Activated CD8-positive, alpha-beta T cell treated with anti-CD3 and anti-CD28 coated beads for 36 hours (primary cell): Measurements from ENCODE around the gene PRDM16. TPM values are rescaled to one million over a fixed set of nuclear protein-coding genes. Genes with fewer than 3 reads are reported as not detected.

Source experiments
- ATAC-seq: fragments of 200-7000 bp; cut with Tn5 transposase; one replicate; pipeline ENCODE4 v1.10.0; 2021; ENCODE audit warnings: mild to moderate bottlenecking, moderate library complexity
- CTCF ChIA-PET: fragments of 350-600 bp; sonication (Branson Sonifier 250); formaldehyde crosslinking; loops from one replicate; lab custom pipeline; 2021; ENCODE audit warnings: antibody characterized with exemption; lab: Charles Lee
- POLR2A ChIA-PET: fragments of 350-600 bp; sonication (Branson Sonifier 250); formaldehyde crosslinking; loops from one replicate; lab custom pipeline; 2021; ENCODE audit warnings: antibody characterized with exemption; lab: Charles Lee
- DNase-seq: peaks from one replicate; pipeline ENCODE4 v3.0.0-alpha.2; 2020
- H3K27ac Mint-ChIP-seq: one replicate; pipeline ENCODE4 v1.8.0; 2021; ENCODE audit warnings: mild to moderate bottlenecking, mixed read lengths
- H3K27me3 Mint-ChIP-seq: one replicate; pipeline ENCODE4 v1.8.0; 2021; ENCODE audit warnings: mixed read lengths
- H3K36me3 Mint-ChIP-seq: one replicate; pipeline ENCODE4 v1.8.0; 2021; ENCODE audit warnings: low read depth, mixed read lengths
- H3K4me1 Mint-ChIP-seq: one replicate; pipeline ENCODE4 v1.8.0; 2021; ENCODE audit warnings: low read depth, mixed read lengths
- H3K4me3 Mint-ChIP-seq: one replicate; pipeline ENCODE4 v1.8.0; 2021; ENCODE audit warnings: mild to moderate bottlenecking, moderate library complexity, mixed read lengths
- H3K9me3 Mint-ChIP-seq: one replicate; pipeline ENCODE4 v1.8.0; 2021; ENCODE audit warnings: mixed read lengths
- intact Hi-C: fragments of 100-400 bp; cut with micrococcal nuclease; formaldehyde crosslinking; loops from one replicate; pipeline ENCODE4 v1.10.0; 2022
- total RNA-seq, 2 experiments: library from RNA; stranded (reverse); gene quantifications; one replicate each; pipeline ENCODE4 v1.2.3, GENCODE V29; 2021
- TF ChIP-seq, protein P1 (sequence below): fragments of 200-600 bp; IDR thresholded peaks from one replicate; pipeline ENCODE4 v1.8.0; 2022; ENCODE audit warnings: antibody characterized with exemption, mild to moderate bottlenecking

Gene PRDM16
- total RNA-seq, 2 experiments from 2014 or later, result 0.29 to 0.49 TPM

DNA sequence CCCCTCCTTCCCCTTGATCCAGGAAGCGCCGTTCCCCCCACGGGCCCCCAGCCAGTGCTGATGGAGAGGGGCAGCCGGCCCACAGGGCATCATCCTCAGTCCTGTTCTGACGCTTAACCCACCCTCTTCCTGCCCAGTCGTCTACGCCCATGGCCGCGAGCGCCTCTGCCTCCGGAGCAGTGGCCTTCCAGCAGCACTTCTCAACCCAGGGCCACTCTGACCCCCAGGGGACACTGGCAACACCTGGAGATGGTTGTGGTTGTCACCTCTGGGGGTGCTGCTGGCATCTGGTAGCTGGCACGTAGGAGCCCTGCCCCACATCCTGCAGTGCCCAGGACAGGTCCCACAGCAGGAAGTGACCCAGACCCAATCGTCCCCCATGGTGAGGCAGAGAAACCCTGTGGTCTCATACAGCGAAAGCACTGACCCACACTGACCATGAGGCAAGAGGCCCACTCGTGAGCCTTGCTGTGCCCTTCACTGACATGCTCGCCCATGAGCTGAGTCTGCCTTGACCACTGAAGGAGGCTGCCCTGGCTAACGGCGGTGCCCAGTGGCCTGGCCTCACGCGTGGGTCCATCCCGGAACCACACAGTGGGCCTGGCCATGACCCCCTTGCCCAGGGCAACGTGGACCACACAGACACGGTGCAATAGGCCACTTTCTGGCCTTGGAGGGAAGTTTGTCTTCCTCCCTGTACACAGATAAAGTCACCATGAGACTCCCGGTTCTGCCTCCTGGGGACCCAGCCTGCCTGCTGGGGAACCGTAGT lies 288.7 kb downstream of the PRDM16 start:
- ATAC-seq (no peak), DNase-seq (no peak)
- Mint-ChIP-seq H3K4me3 (no peak overlapping the region), H3K27me3 (peaks cover 2% of the 10 kb centered on the region), H3K4me1 (no peaks in the 10 kb centered on the region), H3K27ac (no peak overlapping the region), H3K9me3 (no peaks in the 10 kb centered on the region), H3K36me3 (no peaks in the 10 kb centered on the region)
- ChIA-PET CTCF (no interaction called here), POLR2A (no interaction called here)
- intact Hi-C loops, result no loop called here
- TF ChIP-seq, protein P1, sequence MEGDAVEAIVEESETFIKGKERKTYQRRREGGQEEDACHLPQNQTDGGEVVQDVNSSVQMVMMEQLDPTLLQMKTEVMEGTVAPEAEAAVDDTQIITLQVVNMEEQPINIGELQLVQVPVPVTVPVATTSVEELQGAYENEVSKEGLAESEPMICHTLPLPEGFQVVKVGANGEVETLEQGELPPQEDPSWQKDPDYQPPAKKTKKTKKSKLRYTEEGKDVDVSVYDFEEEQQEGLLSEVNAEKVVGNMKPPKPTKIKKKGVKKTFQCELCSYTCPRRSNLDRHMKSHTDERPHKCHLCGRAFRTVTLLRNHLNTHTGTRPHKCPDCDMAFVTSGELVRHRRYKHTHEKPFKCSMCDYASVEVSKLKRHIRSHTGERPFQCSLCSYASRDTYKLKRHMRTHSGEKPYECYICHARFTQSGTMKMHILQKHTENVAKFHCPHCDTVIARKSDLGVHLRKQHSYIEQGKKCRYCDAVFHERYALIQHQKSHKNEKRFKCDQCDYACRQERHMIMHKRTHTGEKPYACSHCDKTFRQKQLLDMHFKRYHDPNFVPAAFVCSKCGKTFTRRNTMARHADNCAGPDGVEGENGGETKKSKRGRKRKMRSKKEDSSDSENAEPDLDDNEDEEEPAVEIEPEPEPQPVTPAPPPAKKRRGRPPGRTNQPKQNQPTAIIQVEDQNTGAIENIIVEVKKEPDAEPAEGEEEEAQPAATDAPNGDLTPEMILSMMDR, result no peak

DNA sequence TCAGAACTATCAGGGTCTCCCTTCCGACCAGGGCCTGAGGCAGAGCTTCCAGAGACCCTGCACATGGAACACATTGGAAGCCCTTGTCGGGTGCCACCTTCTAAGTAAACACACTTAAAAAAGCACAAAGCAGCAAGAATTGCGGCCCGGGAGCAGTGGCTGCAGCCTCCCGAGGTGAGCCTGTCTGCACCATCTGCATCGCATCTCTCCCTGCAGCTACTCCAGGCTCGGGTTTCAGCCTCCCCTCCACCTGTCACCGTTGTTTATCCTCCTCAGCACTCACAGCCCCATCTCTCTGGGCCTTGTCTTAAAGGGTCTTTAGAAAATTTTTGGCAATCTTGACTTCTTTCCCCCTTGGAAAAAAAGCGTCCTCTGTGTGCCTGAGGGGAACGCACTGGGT lies 290.3 kb downstream of the PRDM16 start:
- H3K4me3 Mint-ChIP-seq, result no peak overlapping the region
- H3K9me3 Mint-ChIP-seq, result no peaks in the 10 kb centered on the region
- H3K27me3 Mint-ChIP-seq, result peaks cover 2% of the 10 kb centered on the region
- H3K4me1 Mint-ChIP-seq, result no peaks in the 10 kb centered on the region
- CTCF ChIA-PET, result no interaction called here
- no peak for DNase-seq
- intact Hi-C loops, result no loop called here
- POLR2A ChIA-PET, result no interaction called here
- no peaks in the 10 kb centered on the region for H3K36me3 Mint-ChIP-seq
- TF ChIP-seq, protein P1, result no peak
- no peak overlapping the region for H3K27ac Mint-ChIP-seq
- ATAC-seq, result no peak

DNA sequence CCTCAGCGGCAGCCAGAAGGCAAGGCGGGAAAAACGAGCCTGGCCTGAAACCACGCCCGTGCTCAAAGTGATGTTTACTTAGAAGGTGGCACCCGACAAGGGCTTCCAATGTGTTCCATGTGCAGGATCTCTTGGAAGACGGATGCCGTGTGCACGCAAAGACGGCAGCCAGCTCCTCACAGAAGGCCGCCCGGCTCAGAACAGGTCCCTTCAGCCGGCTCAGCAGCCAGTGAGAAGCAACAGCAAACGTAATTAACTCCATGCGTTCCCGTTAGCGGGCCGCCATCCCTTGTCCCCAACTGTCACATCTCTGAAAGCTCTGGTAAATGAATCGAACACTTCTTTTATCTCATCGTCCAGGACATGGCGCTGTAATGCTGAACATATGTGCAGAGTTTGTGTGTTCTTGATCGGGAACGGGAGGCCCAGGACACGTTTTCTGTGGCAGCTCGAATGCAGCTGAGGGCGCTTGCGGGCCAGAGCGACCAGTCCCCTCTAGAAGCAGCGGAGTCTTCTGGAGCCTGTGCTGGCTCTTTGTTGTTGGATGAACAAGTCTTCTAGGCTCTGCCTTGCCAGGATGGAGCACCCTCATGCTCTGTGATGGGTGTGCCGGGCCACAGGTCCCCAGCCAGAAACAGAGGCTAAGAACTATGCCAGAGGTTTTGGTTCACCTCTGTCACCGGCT lies 290.9 kb downstream of the PRDM16 start:
- H3K27ac Mint-ChIP-seq, result no peak overlapping the region
- no peaks in the 10 kb centered on the region for H3K9me3 Mint-ChIP-seq
- POLR2A ChIA-PET, result no interaction called here
- no peak overlapping the region for H3K4me3 Mint-ChIP-seq
- TF ChIP-seq, protein P1, result no peak
- intact Hi-C loops, result no loop called here
- no peaks in the 10 kb centered on the region for H3K4me1 Mint-ChIP-seq
- DNase-seq, result no peak
- CTCF ChIA-PET, result no interaction called here
- H3K27me3 Mint-ChIP-seq, result peaks cover 2% of the 10 kb centered on the region
- no peak for ATAC-seq
- H3K36me3 Mint-ChIP-seq, result no peaks in the 10 kb centered on the region

DNA sequence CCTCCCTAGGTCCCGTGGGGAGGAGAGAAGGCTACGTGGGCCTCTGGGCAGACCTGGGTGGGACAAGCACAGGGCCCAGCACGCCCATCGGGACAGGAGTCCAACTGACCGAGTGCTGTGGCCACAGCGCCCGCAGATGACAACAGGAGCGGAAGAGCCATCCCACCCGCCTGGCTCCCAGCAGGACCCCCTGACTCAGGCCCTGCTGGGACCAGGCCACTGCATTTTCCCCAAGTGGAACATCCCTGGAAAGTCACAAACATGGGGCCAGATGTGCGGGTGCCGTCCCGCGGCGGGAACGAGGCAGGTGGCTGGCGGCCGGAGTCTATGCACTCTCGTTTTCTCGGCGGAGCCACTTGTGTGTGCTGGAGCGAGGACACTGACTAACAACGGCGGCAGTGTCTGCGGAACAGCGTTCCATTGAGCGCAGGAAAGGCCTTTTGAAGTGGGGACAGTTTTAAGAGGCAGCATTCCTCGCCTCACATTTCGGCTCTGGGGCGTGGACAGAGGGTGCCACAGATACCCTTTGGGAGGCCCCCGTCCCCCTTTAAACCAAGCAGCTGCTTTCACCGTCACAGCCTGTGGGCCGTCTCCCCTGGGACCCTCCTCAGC lies 291.7 kb downstream of the PRDM16 start:
- Mint-ChIP-seq H3K27me3 (peaks cover 2% of the 10 kb centered on the region), H3K4me3 (no peak overlapping the region), H3K9me3 (no peaks in the 10 kb centered on the region), H3K4me1 (no peaks in the 10 kb centered on the region), H3K36me3 (no peaks in the 10 kb centered on the region), H3K27ac (no peak overlapping the region)
- TF ChIP-seq, protein P1, result no peak
- intact Hi-C loops, result no loop called here
- DNase-seq (no peak), ATAC-seq (no peak)
- CTCF ChIA-PET, result no interaction called here
- POLR2A ChIA-PET, result no interaction called here

DNA sequence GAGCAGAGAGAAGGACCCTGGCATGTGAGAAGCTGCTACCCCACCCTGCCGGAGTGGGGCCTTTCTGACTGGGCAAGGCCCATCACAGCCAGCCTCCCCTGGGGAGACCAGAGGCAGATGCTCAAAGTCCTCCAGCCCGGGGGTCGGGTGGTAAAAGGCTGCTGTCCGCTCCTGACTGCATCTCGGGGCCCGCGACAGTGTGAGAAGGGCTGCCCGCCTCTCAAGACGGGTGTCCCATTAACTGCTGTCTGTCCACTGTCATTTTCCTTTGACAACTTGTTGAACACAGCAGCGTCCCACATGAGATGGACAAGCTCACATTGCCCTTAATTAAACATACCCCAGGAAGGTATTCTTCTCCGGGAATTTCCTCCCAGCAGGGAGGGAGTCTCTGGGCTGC lies 294.0 kb downstream of the PRDM16 start:
- Mint-ChIP-seq H3K27me3 (peaks cover 2% of the 10 kb centered on the region), H3K27ac (no peak overlapping the region), H3K9me3 (no peaks in the 10 kb centered on the region), H3K4me3 (no peak overlapping the region), H3K36me3 (no peaks in the 10 kb centered on the region), H3K4me1 (no peaks in the 10 kb centered on the region)
- POLR2A ChIA-PET, result no interaction called here
- TF ChIP-seq, protein P1, result no peak
- intact Hi-C loops, result no loop called here
- CTCF ChIA-PET, result no interaction called here
- DNase-seq (no peak), ATAC-seq (no peak)
